ENCODE measurements around the gene APOBEC3H. TPM values are rescaled to one million over a fixed set of nuclear protein-coding genes. Genes with fewer than 3 reads are reported as not detected.
A peak's percentile ranks its signal among the peaks of the same experiment; 100 is the strongest.

APOBEC3H gene

DNA sequence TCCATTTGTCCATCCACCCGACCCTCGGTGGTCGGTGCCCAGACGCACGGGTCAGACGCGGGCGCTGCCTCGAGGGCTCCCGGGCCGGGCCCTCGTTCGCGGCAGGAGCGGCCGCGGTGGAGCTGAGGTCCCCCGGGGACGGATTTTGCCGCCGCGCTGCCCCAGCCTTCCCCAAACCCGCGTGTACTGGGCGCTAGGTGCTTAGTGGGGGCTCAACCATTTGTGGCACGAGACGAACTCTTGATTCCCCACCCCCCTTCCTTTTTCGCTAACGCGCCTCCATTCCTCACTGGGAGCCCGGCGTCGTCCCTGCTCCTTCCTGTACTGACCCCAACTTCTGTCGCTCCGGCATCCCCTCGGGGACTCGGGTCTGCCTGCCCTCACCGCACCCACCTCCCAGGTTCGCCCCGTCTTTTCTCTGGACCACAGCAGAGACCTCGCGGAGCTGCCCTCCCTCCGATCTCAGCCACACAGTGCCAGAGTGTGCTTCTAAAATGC, 56.2 kb downstream of the APOBEC3H start:
- no peaks in the 10 kb centered on the region for H3K36me3 ChIP-seq (ENCODE audit: control insufficient read depth, insufficient read depth, low read length)
- no peak overlapping the region for H4K8ac ChIP-seq (ENCODE audit: low read depth, low read length)
- H3K27ac ChIP-seq (ENCODE audit: low read depth, low read length), result no peak overlapping the region
- no peaks in the 10 kb centered on the region for H3K4me1 ChIP-seq (ENCODE audit: control insufficient read depth, low read depth, low read length)
- no peak overlapping the region for H2BK15ac ChIP-seq (replicated peaks; ENCODE audit: low read depth)
- H3K56ac ChIP-seq (ENCODE audit: low read length), result peak overlapping the region; percentile 88
- no peak for DNase-seq
- H3K18ac ChIP-seq (ENCODE audit: low read length), result peak overlapping the region; percentile 54
- no CpG with 5 or more reads among the region's 43 CpGs for WGBS (ENCODE audit: extremely low coverage, insufficient coverage, low lambda C conversion rate)
- H2BK120ac ChIP-seq (ENCODE audit: low read depth, low read length), result no peak overlapping the region
- no peaks in the 10 kb centered on the region for H3K79me2 ChIP-seq (ENCODE audit: control insufficient read depth, insufficient read depth, low read length)
- peak overlapping the region; percentile 19 for H3K23ac ChIP-seq (ENCODE audit: low read length)
- peak overlapping the region; percentile 69 for H3K4me2 ChIP-seq (ENCODE audit: low read length)
- no peak overlapping the region for H2AK5ac ChIP-seq (ENCODE audit: low read length)
- peak overlapping the region; percentile 25 for H3K4ac ChIP-seq (ENCODE audit: low read depth, low read length)
- peak overlapping the region; percentile 74 for H3K9ac ChIP-seq (ENCODE audit: low read length)
- peaks cover 5% of the 10 kb centered on the region for H3K27me3 ChIP-seq (ENCODE audit: insufficient read depth, low read length, poor library complexity)
- no peaks in the 10 kb centered on the region for H3K79me1 ChIP-seq (ENCODE audit: low read length)
- peak overlapping the region; percentile 48 for H3K4me3 ChIP-seq (ENCODE audit: low read length)
- no peak overlapping the region for H4K5ac ChIP-seq (ENCODE audit: low read length)
- H2BK5ac ChIP-seq (ENCODE audit: low read length), result no peak overlapping the region

Small RNAs within 50 kb of the gene (small RNA-seq; reads per million reads assigned to genes)
- gene AL022318.2 (ENCODE audit: insufficient read depth) (not detected), gene COX5BP7 (ENCODE audit: insufficient read depth) (not detected)

Data from mesendoderm (in vitro differentiated cells).